ENCODE data around the gene EIF4B.
"Not testable (repeated sequence)": the region's sequence is repeated elsewhere in the genome, so short reads cannot be mapped to it uniquely, and the experiment has no call there.

Gene EIF4B, protein sequence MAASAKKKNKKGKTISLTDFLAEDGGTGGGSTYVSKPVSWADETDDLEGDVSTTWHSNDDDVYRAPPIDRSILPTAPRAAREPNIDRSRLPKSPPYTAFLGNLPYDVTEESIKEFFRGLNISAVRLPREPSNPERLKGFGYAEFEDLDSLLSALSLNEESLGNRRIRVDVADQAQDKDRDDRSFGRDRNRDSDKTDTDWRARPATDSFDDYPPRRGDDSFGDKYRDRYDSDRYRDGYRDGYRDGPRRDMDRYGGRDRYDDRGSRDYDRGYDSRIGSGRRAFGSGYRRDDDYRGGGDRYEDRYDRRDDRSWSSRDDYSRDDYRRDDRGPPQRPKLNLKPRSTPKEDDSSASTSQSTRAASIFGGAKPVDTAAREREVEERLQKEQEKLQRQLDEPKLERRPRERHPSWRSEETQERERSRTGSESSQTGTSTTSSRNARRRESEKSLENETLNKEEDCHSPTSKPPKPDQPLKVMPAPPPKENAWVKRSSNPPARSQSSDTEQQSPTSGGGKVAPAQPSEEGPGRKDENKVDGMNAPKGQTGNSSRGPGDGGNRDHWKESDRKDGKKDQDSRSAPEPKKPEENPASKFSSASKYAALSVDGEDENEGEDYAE

DNA sequence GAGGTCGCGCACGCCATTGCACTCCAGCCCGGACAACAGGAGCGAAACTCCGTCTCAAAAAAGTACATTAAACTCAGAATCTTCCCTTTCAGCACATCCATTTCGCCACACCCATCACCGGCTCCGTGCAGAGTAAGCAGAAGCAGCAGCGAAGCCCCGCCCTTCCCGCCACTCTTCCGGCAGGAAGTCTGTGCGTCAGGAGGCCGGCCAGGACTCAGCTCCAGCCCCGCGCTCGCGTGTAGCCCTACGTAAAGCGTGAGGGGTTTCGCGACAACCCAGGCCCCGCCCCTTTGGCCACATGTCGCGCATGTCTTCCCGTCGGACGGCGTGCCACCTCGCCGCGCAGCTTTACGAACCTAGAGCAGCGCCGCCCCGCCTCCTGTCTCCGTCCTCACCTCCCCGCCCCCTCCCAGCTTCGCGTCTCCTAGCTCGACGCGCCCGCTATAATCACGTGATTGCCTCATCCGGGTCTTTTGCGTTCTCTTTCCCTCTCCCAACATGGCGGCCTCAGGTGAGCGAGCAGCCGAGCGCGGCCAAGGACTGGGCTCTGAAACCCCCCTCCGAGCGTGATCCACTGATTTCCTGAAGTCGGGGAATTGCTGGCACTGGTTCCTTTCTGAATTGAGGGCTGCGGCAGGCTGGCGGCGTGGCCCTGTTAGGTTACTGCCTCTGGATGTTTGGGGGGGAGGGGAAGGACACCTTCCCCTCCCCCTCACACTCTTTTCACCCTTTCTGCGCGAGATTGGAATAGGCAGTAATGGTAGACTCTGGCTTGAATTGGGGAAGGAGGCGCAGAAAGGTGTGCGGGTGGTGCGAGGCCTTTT lies at the start of gene EIF4B:
TSS of gene EIF4B (plus strand) at position 471 of the 824 bp plus-strand sequence. CDS start at position 499, 28 bp downstream.
- peak; percentile 96 to 100 (median 99) for DNase-seq

- peak in 2 of 6 experiments; percentile 22 for DNase-seq
These were observed 49.3 kb upstream of the EIF4B start for GRCh38 chr12:52956987-52957386.

DNA sequence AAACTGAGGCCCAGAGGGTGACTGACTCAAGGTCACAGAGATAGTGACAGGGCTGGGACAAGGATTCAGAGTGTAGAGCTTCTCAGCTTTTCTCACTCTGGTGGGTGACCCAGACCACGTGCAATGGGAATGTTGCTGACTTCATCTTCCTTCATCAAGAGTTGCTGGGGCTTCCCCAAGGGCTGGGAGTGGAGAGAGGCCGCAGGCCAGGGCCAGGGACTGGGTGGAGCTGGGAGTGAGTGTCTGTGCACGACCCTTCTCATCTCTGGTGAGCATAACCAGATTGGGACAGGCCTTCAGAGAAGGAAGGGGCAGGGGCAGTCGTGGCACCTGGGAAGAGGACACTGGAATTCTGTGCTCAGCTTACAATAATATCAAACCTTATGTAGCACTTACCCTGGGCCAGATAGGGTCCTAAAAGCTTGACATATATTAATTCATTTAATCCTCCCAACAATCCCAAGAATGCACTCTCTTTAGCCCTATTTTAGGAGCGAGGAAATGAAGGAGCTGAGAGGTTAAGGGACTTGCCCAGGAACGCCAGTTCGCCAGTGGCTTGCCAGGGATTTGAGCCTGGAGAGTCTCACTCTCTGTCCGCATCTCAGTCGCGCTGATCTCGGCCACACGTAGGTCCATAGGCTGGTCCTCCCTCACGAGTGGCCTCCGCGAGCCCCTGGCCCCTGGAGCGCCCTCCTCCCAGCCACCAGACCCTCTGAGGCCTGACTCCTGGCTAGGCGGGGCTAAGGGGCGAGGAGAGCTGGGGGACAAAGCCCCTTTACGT lies 41.5 kb upstream of the EIF4B start:
- DNase-seq = no peak

DNA sequence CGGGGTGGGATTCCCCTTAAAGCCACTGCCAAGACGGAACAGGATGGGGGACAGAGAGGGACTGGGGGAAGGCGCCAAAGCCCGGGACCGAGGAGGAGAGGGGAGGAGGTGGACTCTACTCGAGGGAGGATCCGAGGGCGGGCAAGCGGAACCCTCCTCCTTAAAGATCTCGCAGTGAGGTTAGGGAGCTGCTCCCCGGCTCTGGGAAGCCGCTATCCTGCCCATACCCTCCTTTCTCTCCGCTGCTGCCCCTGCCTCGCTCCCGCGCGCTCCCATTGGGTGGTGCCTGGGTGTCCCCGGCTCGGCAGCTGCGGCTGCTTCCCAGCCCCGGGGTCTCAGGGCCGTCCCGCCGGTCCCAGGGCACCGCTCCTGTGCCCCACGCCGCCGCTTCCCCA lies 40.9 kb upstream of the EIF4B start:
- DNase-seq = no peak

DNA sequence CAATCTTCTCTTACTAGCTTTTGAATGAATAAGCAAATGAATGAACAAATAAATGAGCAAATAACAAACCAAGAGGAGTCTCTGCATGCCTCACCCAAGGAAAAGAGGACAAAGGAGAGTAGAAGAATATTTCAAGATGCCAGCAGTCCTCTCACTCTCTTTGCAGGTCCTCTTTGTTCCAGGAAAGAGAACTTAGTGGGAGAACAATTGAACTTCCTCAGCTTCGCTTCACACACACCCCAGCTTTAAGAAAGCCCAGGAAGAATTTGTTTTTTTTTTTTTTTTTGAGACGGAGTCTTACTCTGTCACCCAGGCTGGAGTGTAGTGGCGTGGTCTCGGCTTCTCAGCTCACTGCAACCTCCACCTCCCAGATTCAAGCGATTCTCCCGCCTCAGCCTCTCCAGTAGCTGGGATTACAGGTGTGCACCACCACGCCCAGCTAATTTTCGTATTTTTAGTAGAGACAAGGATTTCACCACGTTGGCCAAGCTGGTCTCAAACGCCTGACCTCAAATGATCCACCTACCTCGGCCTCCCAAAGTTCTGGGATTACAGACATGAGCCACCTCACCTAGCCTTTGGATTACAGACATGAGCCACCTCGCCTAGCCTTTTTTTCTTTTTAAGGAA lies 37.0 kb upstream of the EIF4B start:
- no peak for DNase-seq

- no peak for DNase-seq
These were observed 36.3 kb upstream of the EIF4B start for GRCh38 chr12:52969828-52970569.

- no peak for DNase-seq
These were observed 34.5 kb upstream of the EIF4B start for GRCh38 chr12:52971679-52972329.

DNA sequence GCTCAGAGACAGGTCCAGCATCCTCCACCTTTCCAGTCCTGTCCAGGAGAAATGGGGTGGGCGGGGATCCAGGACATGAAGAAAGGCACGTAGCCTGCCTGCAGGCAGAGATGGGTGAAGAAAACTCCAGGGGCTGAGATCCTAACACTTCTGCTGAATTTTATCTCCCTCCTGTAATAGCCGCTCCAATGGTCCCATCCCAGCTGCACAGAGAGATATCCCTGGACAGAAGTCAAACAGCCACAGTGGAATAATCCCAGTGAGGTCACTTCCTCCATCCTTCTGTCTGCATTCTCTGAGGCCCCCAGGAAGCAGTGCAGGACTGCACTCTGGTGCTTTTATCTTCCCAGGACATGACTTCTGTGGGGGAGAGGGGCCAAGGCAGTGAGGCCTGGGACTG lies 31.1 kb upstream of the EIF4B start:
- no peak for DNase-seq

DNA sequence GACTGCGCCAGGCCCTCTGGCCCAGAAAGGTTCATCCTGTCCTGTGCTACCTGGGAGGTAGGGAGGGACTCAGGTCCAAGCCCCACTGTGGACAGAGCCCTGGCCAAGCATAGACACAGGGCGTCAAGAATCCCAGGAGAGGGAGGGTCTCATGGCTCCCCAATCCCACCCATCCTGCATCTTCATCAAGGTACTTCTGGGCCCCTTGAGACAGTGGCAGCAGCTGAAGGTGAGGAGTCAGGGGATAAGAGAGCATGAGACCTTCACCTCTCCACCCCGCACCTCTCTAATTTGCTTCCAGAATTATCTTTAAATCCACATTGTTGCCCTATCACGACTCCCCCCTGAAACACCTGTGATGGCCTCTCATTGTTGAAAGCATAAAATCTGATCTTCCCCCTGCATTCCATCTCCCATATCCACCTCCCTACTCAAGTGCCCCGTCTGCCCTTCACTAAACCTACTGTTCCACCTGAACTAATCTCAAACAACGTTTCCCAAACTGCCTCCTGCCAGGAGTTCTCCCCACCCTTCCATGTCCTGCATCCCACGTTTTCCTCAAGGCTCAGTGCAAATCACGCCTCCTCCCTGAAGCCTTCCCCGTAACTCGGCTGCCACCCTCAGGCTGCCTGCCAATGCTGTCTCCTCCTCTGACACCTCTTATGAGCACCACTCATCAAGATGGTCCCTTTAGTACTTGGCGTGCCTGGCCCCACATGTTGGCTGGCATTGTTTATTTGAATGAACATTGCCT lies 30.3 kb upstream of the EIF4B start:
- DNase-seq = no peak

DNA sequence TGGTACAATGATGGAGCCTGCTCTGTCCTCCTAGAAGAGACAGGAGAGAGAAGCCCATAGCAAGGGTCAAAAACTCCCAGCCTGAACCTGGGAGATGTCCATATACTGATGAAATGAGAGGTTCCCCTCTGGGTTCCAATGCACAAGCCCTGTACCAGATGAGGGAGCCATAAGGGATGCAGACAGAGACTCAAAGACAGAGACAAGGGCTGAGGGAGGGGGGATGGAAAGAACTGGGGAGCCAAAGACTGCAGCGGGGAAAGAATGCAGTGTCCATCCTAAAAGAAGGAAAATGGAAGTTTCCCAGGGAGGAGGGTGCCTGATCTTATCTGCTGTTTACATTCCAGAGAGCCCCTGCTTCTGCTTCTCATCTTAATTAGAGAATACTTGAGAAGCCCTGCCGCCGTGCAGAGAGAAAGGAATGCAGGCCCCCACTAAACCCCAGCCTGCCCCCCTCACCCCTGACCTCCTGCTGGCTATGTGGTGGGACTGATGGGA lies 29.6 kb upstream of the EIF4B start:
- DNase-seq = no peak

DNA sequence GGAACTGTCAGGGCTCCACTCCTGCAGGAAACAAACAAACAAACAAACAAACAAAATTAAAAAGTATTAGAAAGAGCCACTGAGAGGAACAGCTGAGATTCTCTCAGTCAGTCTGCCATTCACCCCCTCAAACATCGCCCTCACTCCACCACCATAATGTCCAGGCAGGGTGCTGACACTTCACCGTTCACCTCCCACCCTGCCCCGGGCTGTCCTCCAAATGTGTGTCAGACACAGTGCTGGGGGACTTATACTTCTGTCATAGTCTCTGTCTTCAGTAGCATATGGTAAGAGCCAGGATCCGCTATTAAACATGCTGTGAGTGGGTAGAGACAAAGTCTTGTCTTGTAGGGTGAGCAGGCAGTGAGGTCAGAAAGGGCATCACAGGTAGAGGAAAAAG lies 29.1 kb upstream of the EIF4B start:
- DNase-seq = no peak

GRCh38 chr12:52980096-52980649 lies 26.1 kb upstream of the EIF4B start:
- DNase-seq = no peak

- peak; percentile 63 to 84 (median 78) for DNase-seq
These were observed 25.4 kb upstream of the EIF4B start for GRCh38 chr12:52980650-52981423.

- no peak for DNase-seq
These were observed 22.1 kb upstream of the EIF4B start for GRCh38 chr12:52984136-52984535.

DNA sequence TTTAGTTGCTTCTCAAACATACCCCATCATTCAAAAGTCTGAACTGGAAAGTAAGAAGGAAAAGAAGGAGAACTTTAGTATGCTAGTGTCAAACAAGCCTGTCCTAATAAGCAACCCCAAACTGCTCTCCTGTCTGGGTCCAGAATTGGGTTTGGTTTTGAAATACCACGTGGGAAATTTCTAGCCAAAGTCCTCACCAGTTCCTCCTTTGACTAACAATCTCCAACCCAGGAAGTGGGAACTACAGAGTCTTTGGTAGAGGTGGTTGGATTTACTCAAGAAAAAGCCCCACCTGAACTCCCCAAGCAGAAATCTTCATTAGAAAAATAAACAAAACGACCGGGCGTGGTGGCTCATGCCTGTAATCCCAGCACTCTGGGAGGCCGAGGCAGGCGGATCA lies 17.4 kb upstream of the EIF4B start:
- DNase-seq = no peak

- DNase-seq = no peak
These were observed 16.1 kb upstream of the EIF4B start for GRCh38 chr12:52990206-52990605.

DNA sequence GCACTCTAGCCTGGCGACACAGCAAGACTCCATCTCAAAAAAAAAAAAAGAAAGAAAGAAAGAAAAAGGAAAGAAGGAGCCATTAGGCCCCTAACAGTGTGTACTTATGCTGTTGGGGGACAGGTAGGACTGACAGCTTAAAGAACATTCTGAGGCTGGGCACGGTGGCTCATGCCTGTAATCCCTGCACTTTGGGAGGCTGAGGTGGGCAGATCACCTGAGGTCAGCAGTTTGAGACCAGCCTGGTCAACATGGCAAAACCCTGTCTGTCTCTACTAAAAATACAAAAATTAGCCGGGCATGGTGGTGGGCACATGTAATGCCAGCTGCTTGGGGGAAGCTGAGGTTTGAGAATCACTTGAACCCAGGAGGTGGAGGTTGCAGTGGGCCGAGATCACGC lies 14.0 kb upstream of the EIF4B start:
- not testable (repeated sequence) for DNase-seq

GRCh38 chr12:52992699-52993557 lies 13.3 kb upstream of the EIF4B start:
- no peak for DNase-seq

Data from stimulated activated naive CD4-positive, alpha-beta T cell (primary cell).